ENCODE results near the gene MDFI.
"Not testable (repeated sequence)": the region's sequence is repeated elsewhere in the genome, so short reads cannot be mapped to it uniquely, and the experiment has no call there.

Gene MDFI

GRCh38 chr6:41615311-41615710, 23.0 kb upstream of the MDFI start:
- Mint-ChIP-seq H3K27me3 (ENCODE audit: low read depth, poor library complexity) (peaks cover 19% of the 10 kb centered on the region), H3K27ac (no peak overlapping the region), H3K9me3 (peaks cover 54% of the 10 kb centered on the region), H3K36me3 (ENCODE audit: low read depth) (peaks cover 16% of the 10 kb centered on the region), H3K4me1 (peaks cover 12% of the 10 kb centered on the region), H3K4me3 (no peak overlapping the region)
- TF ChIP-seq CTCF (IDR thresholded peaks at IDR 0.05) = no peak
- no peak for DNase-seq

GRCh38 chr6:41618598-41618997, 19.7 kb upstream of the MDFI start:
- TF ChIP-seq CTCF (IDR thresholded peaks at IDR 0.05) = no peak
- Mint-ChIP-seq H3K9me3 (peaks cover 55% of the 10 kb centered on the region), H3K27me3 (ENCODE audit: low read depth, poor library complexity) (peaks cover 14% of the 10 kb centered on the region), H3K36me3 (ENCODE audit: low read depth) (peaks cover 27% of the 10 kb centered on the region), H3K4me3 (no peak overlapping the region), H3K4me1 (peaks cover 34% of the 10 kb centered on the region), H3K27ac (peak overlapping the region; percentile 41)
- DNase-seq = no peak

- H3K4me1 Mint-ChIP-seq = peaks cover 36% of the 10 kb centered on the region
- DNase-seq, H3K4me3 Mint-ChIP-seq, H3K27ac Mint-ChIP-seq: not testable (repeated sequence)
- H3K27me3 Mint-ChIP-seq (ENCODE audit: low read depth, poor library complexity) = peaks cover 14% of the 10 kb centered on the region
- peaks cover 27% of the 10 kb centered on the region for H3K36me3 Mint-ChIP-seq (ENCODE audit: low read depth)
- peaks cover 49% of the 10 kb centered on the region for H3K9me3 Mint-ChIP-seq
Measured at GRCh38 chr6:41619193-41619592, 19.1 kb upstream of the MDFI start.

GRCh38 chr6:41621367-41621766, 16.9 kb upstream of the MDFI start:
- no peak for TF ChIP-seq CTCF (IDR thresholded peaks at IDR 0.05)
- Mint-ChIP-seq H3K4me3 (no peak overlapping the region), H3K27ac (no peak overlapping the region), H3K27me3 (ENCODE audit: low read depth, poor library complexity) (peaks cover 4% of the 10 kb centered on the region), H3K9me3 (peaks cover 31% of the 10 kb centered on the region), H3K4me1 (peaks cover 43% of the 10 kb centered on the region), H3K36me3 (ENCODE audit: low read depth) (peaks cover 17% of the 10 kb centered on the region)
- DNase-seq = no peak

GRCh38 chr6:41621802-41622201, 16.5 kb upstream of the MDFI start:
- DNase-seq = no peak

GRCh38 chr6:41622206-41622988, 15.9 kb upstream of the MDFI start:
- DNase-seq = no peak
- peaks cover 31% of the 10 kb centered on the region for H3K9me3 Mint-ChIP-seq
- no peak for TF ChIP-seq CTCF (IDR thresholded peaks at IDR 0.05)
- H3K27me3 Mint-ChIP-seq (ENCODE audit: low read depth, poor library complexity) = peaks cover 9% of the 10 kb centered on the region
- no peak overlapping the region for H3K4me3 Mint-ChIP-seq
- H3K27ac Mint-ChIP-seq = peak overlapping the region; percentile 98
- peaks cover 53% of the 10 kb centered on the region for H3K4me1 Mint-ChIP-seq
- H3K36me3 Mint-ChIP-seq (ENCODE audit: low read depth) = peaks cover 17% of the 10 kb centered on the region

More at GRCh38 chr6:41621802-41622201, 16.5 kb upstream of the MDFI start:
- peaks cover 4% of the 10 kb centered on the region for H3K27me3 Mint-ChIP-seq (ENCODE audit: low read depth, poor library complexity)
- peaks cover 47% of the 10 kb centered on the region for H3K4me1 Mint-ChIP-seq
- TF ChIP-seq CTCF (IDR thresholded peaks at IDR 0.05) = no peak
- H3K36me3 Mint-ChIP-seq (ENCODE audit: low read depth) = peaks cover 17% of the 10 kb centered on the region
- no peak overlapping the region for H3K4me3 Mint-ChIP-seq
- H3K27ac Mint-ChIP-seq = peak overlapping the region; percentile 98
- H3K9me3 Mint-ChIP-seq = peaks cover 31% of the 10 kb centered on the region

All from nephron progenitor cell (in vitro differentiated cells).